Sigmoid colon (tissue), 7 donors: Measurements from ENCODE around the gene PCDHA7. TPM values are rescaled to one million over a fixed set of nuclear protein-coding genes. Genes with fewer than 3 reads are reported as not detected.
"Not testable (repeated sequence)": the region's sequence is repeated elsewhere in the genome, so short reads cannot be mapped to it uniquely, and the experiment has no call there.

Experiments
- DNase-seq: peaks from one replicate; pipeline ENCODE4 v3.0.0-alpha.2; 2019
- H3K27ac ChIP-seq, 4 donors: fragments of 200-600 bp; sonication (generic); one replicate each; pipeline ENCODE4 v1.5.1; 2016 to 2019; ENCODE audit warnings: mild to moderate bottlenecking in 1 of 4
- H3K27me3 ChIP-seq, 3 donors: fragments of 200-600 bp; sonication (generic); one replicate each; pipeline ENCODE4 v1.5.1; 2019; ENCODE audit warnings: mild to moderate bottlenecking in 1 of 3
- H3K36me3 ChIP-seq, 4 donors: fragments of 200-600 bp; sonication (generic); one replicate each; pipeline ENCODE4 v1.5.1; 2016 to 2019
- H3K4me1 ChIP-seq, 4 donors: fragments of 200-600 bp; sonication (generic); one replicate each; pipeline ENCODE4 v1.5.1; 2017 to 2019
- H3K4me3 ChIP-seq, 4 donors: fragments of 200-600 bp; sonication (generic); one replicate each; pipeline ENCODE4 v1.5.1; 2017 to 2019; ENCODE audit warnings: mild to moderate bottlenecking in 2 of 4, moderate library complexity in 1 of 4
- H3K9me3 ChIP-seq, 4 donors: fragments of 200-600 bp in 3 of 4; sonication (generic) in 3 of 4; one replicate each; pipeline versions ENCODE4 v1.5.1 to v1.6.1; 2013 to 2019
- CTCF ChIP-seq, 4 experiments: fragments of 450-650 bp in 3 of 4; fragments of 200-600 bp in 1 of 4; IDR thresholded peaks; one replicate each; pipeline ENCODE4 v1.5.1; 2016 to 2019; ENCODE audit warnings: antibody characterized with exemption in 4 of 4, mild to moderate bottlenecking in 3 of 4, moderate library complexity in 2 of 4
- EP300 ChIP-seq, 4 donors: sonication (generic); formaldehyde crosslinking; IDR thresholded peaks; one replicate each; pipeline ENCODE4 v1.6.1; 2017; ENCODE audit warnings: antibody characterized with exemption in 4 of 4
- POLR2A ChIP-seq, 2 donors: fragments of 450-650 bp; IDR thresholded peaks; one replicate each; pipeline ENCODE4 v1.6.1; 2016; ENCODE audit warnings: antibody characterized with exemption in 2 of 2, mild to moderate bottlenecking in 2 of 2, moderate library complexity in 2 of 2
- POLR2AphosphoS5 ChIP-seq, 4 donors: sonication (generic); formaldehyde crosslinking; IDR thresholded peaks; one replicate each; pipeline ENCODE4 v1.6.1; 2017; ENCODE audit warnings: antibody characterized with exemption in 4 of 4
- WGBS, 2 donors: extraction: QIAGEN DNeasy Blood & Tissue Kit; methylation state at CpG; one replicate each; pipeline ENCODE4 v1.1.7; 2013; 5-methylcytosine and 5-hydroxymethylcytosine counted together
- intact Hi-C: fragments of 100-400 bp; cut with DNase I; formaldehyde crosslinking; loops from one replicate; pipeline ENCODE4 v1.15.1; 2023
- polyA plus RNA-seq, 3 donors: library from polyadenylated mRNA; stranded (reverse); fragments of 200-250 nt; gene quantifications; one replicate each; pipeline ENCODE4 v1.2.3, GENCODE V29; 2013
- total RNA-seq, 4 donors: library from RNA; depleted of rRNA; stranded (reverse); fragments of >200 nt; gene quantifications; one replicate each; pipeline ENCODE4 v1.1.0, GENCODE V29; 2016
- donor health status: healthy with polysubstance abuse.
- donor health status: Bipolar disorder and iron deficiency.
- donor health status: healthy.

PCDHA7 gene
- total and polyA plus RNA-seq, 7 donors: 0.14 to 0.82 (median 0.36) TPM; not detected in 2

GRCh38 chr5:140827704-140828361, 6.2 kb upstream of the PCDHA7 start, which contains the start of gene PCDHA6:
Gene PCDHA6, plus strand, starts transcription at chr5:140827960. Its CDS starts 132 bp downstream, at chr5:140828092.
- no peaks in the 10 kb centered on the region for H3K36me3 ChIP-seq
- H3K27ac ChIP-seq: no peak within 1 kb of the TSS
- intact Hi-C loops: no loop called here
- H3K9me3 ChIP-seq: peaks cover 0 to 25% (median 13%) of the 10 kb centered on the region in 4 donors
- peak within 1 kb of the TSS in 1 of 4 donors; percentile 9 for H3K4me3 ChIP-seq
- H3K27me3 ChIP-seq: peaks cover 0 to 66% (median under 1%) of the 10 kb centered on the region in 3 donors
- H3K4me1 ChIP-seq: no peaks in the 10 kb centered on the region
- WGBS, 2 donors: 22 to 49% methylated on average over 27 of the region's 27 CpGs
- TF ChIP-seq POLR2A (IDR thresholded peaks at IDR 0.05) (no peak), EP300 (IDR thresholded peaks at IDR 0.05) (no peak), CTCF (IDR thresholded peaks at IDR 0.05) (no peak), POLR2AphosphoS5 (IDR thresholded peaks at IDR 0.05) (no peak)
- no peak for DNase-seq

- TF ChIP-seq CTCF (IDR thresholded peaks at IDR 0.05) (no peak), POLR2AphosphoS5 (IDR thresholded peaks at IDR 0.05) (no peak), EP300 (IDR thresholded peaks at IDR 0.05) (no peak), POLR2A (IDR thresholded peaks at IDR 0.05) (no peak)
- Histone ChIP-seq H3K36me3 (no peaks in the 10 kb centered on the region), H3K27me3 (peaks cover 0 to 66% (median 0%) of the 10 kb centered on the region in 3 donors), H3K9me3 (peaks cover 0 to 22% (median 10%) of the 10 kb centered on the region in 4 donors), H3K4me3 (peak overlapping the region in 1 of 4 donors; percentile 9), H3K27ac (no peak overlapping the region), H3K4me1 (no peaks in the 10 kb centered on the region)
- WGBS, 2 donors: 28 to 60% methylated on average over 18 of the region's 18 CpGs
- intact Hi-C loops: no loop called here
- DNase-seq: no peak
Observed at GRCh38 chr5:140828362-140828737, 5.7 kb upstream of the PCDHA7 start.

- DNase-seq, H3K4me1 ChIP-seq, H3K36me3 ChIP-seq, H3K27ac ChIP-seq, intact Hi-C loops, H3K4me3 ChIP-seq: not testable (repeated sequence)
- WGBS, 2 donors: 54 to 81% methylated on average over 106 of the region's 106 CpGs
- peaks cover 0 to 64% (median 0%) of the 10 kb centered on the region in 3 donors for H3K27me3 ChIP-seq
- H3K9me3 ChIP-seq: peaks cover 0 to 24% (median 14%) of the 10 kb centered on the region in 4 donors
Observed at GRCh38 chr5:140829511-140830501, 4.3 kb upstream of the PCDHA7 start.

- peaks cover 0 to 29% (median 16%) of the 10 kb centered on the region in 4 donors for H3K9me3 ChIP-seq
- H3K4me1 ChIP-seq, intact Hi-C loops, DNase-seq, H3K36me3 ChIP-seq, H3K27ac ChIP-seq: not testable (repeated sequence)
- peak overlapping the region in 3 of 4 donors; percentile 3 to 23 (median 16) for H3K4me3 ChIP-seq
- WGBS, 2 donors: 33 to 59% methylated on average over 28 of the region's 38 CpGs
- H3K27me3 ChIP-seq: peaks cover 0 to 74% (median 9%) of the 10 kb centered on the region in 3 donors
Observed at GRCh38 chr5:140834439-140835008, 455 bp downstream of the PCDHA7 start.

GRCh38 chr5:140835622-140836510, 1.8 kb downstream of the PCDHA7 start:
- Histone ChIP-seq H3K27ac (no peak overlapping the region), H3K4me1 (no peaks in the 10 kb centered on the region), H3K27me3 (peaks cover 0 to 77% (median 9%) of the 10 kb centered on the region in 3 donors), H3K9me3 (peaks cover 0 to 24% (median 13%) of the 10 kb centered on the region in 4 donors), H3K36me3 (no peaks in the 10 kb centered on the region), H3K4me3 (no peak overlapping the region)
- DNase-seq: no peak
- intact Hi-C loops: no loop called here
- 55 to 78% methylated on average over 103 of the region's 103 CpGs for WGBS, 2 donors
- TF ChIP-seq POLR2AphosphoS5 (IDR thresholded peaks at IDR 0.05): no peak
- TF ChIP-seq EP300 (IDR thresholded peaks at IDR 0.05): no peak
- TF ChIP-seq POLR2A (IDR thresholded peaks at IDR 0.05): no peak
- no peak for TF ChIP-seq CTCF (IDR thresholded peaks at IDR 0.05)
